Liver (tissue), 3 donors: ENCODE results near the gene SBDS.
"Not testable (repeated sequence)": the region's sequence is repeated elsewhere in the genome, so short reads cannot be mapped to it uniquely, and the experiment has no call there.

Source experiments
- CTCF ChIP-seq: fragments of 150-350 bp; IDR thresholded peaks from 2 replicates; pipeline ENCODE4 v1.5.1; 2017; ENCODE audit warnings: improper control_type of control experiment, low read depth, low read length; ENCODE audit not compliant: missing input control
- EGR1 ChIP-seq, 2 donors: IDR thresholded peaks; 2 replicates each; pipeline ENCODE4 v1.6.1; 2016 to 2018; ENCODE audit warnings: antibody characterized with exemption in 2 of 2, low read depth in 2 of 2
- FOXA1 ChIP-seq: IDR thresholded peaks from 2 replicates; pipeline ENCODE4 v1.6.1; 2016; ENCODE audit warnings: antibody characterized with exemption
- FOXA2 ChIP-seq: IDR thresholded peaks from 2 replicates; pipeline ENCODE4 v1.6.1; 2016; ENCODE audit warnings: antibody characterized with exemption
- GABPA ChIP-seq, 2 donors: IDR thresholded peaks in 1 of 2; conservative IDR thresholded peaks in 1 of 2; 2 replicates each; pipeline ENCODE4 v1.6.1; 2016; ENCODE audit warnings: antibody characterized with exemption in 2 of 2, mild to moderate bottlenecking in 1 of 2, moderate library complexity in 1 of 2
- HNF4A ChIP-seq, 2 donors: conservative IDR thresholded peaks; 2 replicates each; pipeline ENCODE4 v1.6.1; 2016; ENCODE audit warnings: antibody characterized with exemption in 2 of 2, mild to moderate bottlenecking in 2 of 2
- JUND ChIP-seq, 2 donors: IDR thresholded peaks; 2 replicates each; pipeline ENCODE4 v1.6.1; 2016; ENCODE audit warnings: antibody characterized with exemption in 2 of 2
- NR2F2 ChIP-seq: IDR thresholded peaks from 2 replicates; pipeline ENCODE4 v1.6.1; 2016; ENCODE audit warnings: antibody characterized with exemption
- RAD21 ChIP-seq, 2 donors: IDR thresholded peaks; 2 replicates each; pipeline ENCODE4 v1.6.1; 2016; ENCODE audit warnings: antibody characterized with exemption in 2 of 2, mild to moderate bottlenecking in 2 of 2
- REST ChIP-seq: IDR thresholded peaks from 2 replicates; pipeline ENCODE4 v1.6.1; 2016; ENCODE audit warnings: antibody characterized with exemption, mild to moderate bottlenecking
- SP1 ChIP-seq: IDR thresholded peaks from 2 replicates; pipeline ENCODE4 v1.6.1; 2018; ENCODE audit warnings: antibody characterized with exemption, mild to moderate bottlenecking
- YY1 ChIP-seq: IDR thresholded peaks from 2 replicates; pipeline ENCODE4 v1.6.1; 2016; ENCODE audit warnings: antibody characterized with exemption, mild to moderate bottlenecking
- ZBTB33 ChIP-seq: IDR thresholded peaks from 2 replicates; pipeline ENCODE4 v1.6.1; 2016; ENCODE audit warnings: antibody characterized with exemption
- TF ChIP-seq, protein P1 (sequence below): IDR thresholded peaks from 2 replicates; pipeline ENCODE4 v1.6.1; 2016; ENCODE audit warnings: antibody characterized with exemption
- donor health status: healthy.
- donor health status: healthy.

DNA sequence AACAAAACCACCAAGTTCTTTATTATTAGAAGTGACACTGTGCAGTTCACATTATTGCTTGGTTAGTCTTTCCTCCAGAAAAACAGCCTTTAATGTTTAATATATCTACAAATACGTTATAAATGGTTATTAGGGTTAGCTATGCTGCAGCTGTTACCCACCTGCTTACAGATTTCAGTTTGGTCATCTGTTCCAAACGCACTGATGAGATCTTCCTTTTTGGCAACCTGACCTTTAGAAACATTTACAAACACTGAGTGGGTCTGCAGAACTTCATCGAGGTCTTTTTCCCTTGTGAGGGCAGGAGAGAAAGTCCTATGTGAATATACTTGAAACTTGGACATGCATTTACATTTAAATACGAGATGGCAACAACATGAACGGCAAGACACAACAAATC lies 1.3 kb downstream of the SBDS start:
- TF ChIP-seq NR2F2; CTCF; FOXA1; ZBTB33; REST; YY1; HNF4A (conservative IDR thresholded peaks at IDR 0.05); RAD21 (IDR thresholded peaks at IDR 0.05); FOXA2; JUND (IDR thresholded peaks at IDR 0.05); SP1; EGR1 (IDR thresholded peaks at IDR 0.05; ENCODE audit: low read depth in 2 of 2); GABPA (IDR thresholded peaks at IDR 0.05 in 1 of 2, conservative IDR thresholded peaks at IDR 0.05 in 1 of 2): not testable (repeated sequence)
- TF ChIP-seq, protein P1, sequence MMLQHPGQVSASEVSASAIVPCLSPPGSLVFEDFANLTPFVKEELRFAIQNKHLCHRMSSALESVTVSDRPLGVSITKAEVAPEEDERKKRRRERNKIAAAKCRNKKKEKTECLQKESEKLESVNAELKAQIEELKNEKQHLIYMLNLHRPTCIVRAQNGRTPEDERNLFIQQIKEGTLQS, result not testable (repeated sequence)
